Natural killer cell treated with Interleukin-12 subunit alpha and Interleukin-12 subunit beta and Interleukin-15 and Interleukin-18, amount 100 ng/mL, for 72 hours (primary cell): ENCODE data around the gene PARP16. TPM values are rescaled to one million over a fixed set of nuclear protein-coding genes. Genes with fewer than 3 reads are reported as not detected.
"Not testable (repeated sequence)": the region's sequence is repeated elsewhere in the genome, so short reads cannot be mapped to it uniquely, and the experiment has no call there.

Source experiments
- ATAC-seq, 2 donors: fragments of 150-1000 bp; cut with Tn5 transposase in 1 of 2; sonication (Bioruptor Pico), chemical (Tn5 transposase) in 1 of 2; 2 replicates each; pipeline ENCODE4 v1.10.0; 2021
- DNase-seq: peaks from one replicate; pipeline ENCODE4 v3.0.0; 2022; ENCODE audit warnings: low spot score
- H3K27ac Mint-ChIP-seq, 2 donors: 1 replicate in 1 of 2; 2 replicates in 1 of 2; pipeline ENCODE4 v1.8.0; 2022; ENCODE audit warnings: mixed read lengths in 2 of 2, mild to moderate bottlenecking in 1 of 2, moderate library complexity in 1 of 2
- H3K27me3 Mint-ChIP-seq, 2 donors: 1 replicate in 1 of 2; 2 replicates in 1 of 2; pipeline ENCODE4 v1.8.0; 2022; ENCODE audit warnings: mixed read lengths in 2 of 2
- H3K36me3 Mint-ChIP-seq: one replicate; pipeline ENCODE4 v1.8.0; 2022; ENCODE audit warnings: mixed read lengths
- H3K4me1 Mint-ChIP-seq, 2 donors: 1 replicate in 1 of 2; 2 replicates in 1 of 2; pipeline ENCODE4 v1.8.0; 2022; ENCODE audit warnings: low read depth in 2 of 2, mixed read lengths in 2 of 2, mild to moderate bottlenecking in 1 of 2
- H3K4me3 Mint-ChIP-seq: one replicate; pipeline ENCODE4 v1.8.0; 2022; ENCODE audit warnings: mixed read lengths
- H3K9me3 Mint-ChIP-seq: 2 replicates; pipeline ENCODE4 v1.8.0; 2022; ENCODE audit warnings: mixed read lengths
- total RNA-seq, 2 donors: library from RNA; stranded (reverse); gene quantifications; one replicate each; pipeline ENCODE4 v1.2.3, GENCODE V29; 2022

The PARP16 gene
- total RNA-seq, 2 donors from 2014 or later = 8.5 to 12.0 TPM

DNA sequence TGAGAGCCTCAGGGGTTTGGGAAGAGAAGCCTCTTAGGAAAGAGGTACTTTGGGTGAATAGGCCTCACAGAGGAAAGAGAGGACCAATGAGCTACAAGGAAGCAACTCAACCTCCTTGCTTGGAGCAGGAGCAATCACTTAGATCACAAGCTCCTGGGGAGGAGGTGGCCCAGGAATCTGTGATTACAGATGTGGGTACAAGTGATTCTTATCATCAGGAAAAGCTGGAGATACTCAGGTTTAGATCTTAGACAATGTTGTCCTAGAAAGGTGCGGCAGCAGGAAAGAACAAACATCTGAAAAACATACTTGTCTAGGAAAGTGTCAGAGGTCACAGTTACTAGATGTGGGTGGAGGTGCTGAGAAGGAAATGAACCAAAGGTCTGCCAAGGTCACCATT lies 8.2 kb downstream of the PARP16 start:
- DNase-seq (no peak), ATAC-seq (no peak)
- Mint-ChIP-seq H3K36me3 (no peaks in the 10 kb centered on the region), H3K9me3 (no peaks in the 10 kb centered on the region), H3K4me1 (peaks cover 31 to 36% of the 10 kb centered on the region in 2 donors), H3K27ac (peak overlapping the region in 1 of 2 donors; percentile 35), H3K27me3 (no peaks in the 10 kb centered on the region), H3K4me3 (no peak overlapping the region)

- Mint-ChIP-seq H3K27me3 (no peaks in the 10 kb centered on the region), H3K4me1 (peaks cover 31 to 35% of the 10 kb centered on the region in 2 donors), H3K27ac (no peak overlapping the region), H3K36me3 (no peaks in the 10 kb centered on the region), H3K4me3 (no peak overlapping the region), H3K9me3 (no peaks in the 10 kb centered on the region)
- DNase-seq (no peak), ATAC-seq (no peak)
Observed at GRCh38 chr15:65277015-65277414, 9.7 kb downstream of the PARP16 start.

DNA sequence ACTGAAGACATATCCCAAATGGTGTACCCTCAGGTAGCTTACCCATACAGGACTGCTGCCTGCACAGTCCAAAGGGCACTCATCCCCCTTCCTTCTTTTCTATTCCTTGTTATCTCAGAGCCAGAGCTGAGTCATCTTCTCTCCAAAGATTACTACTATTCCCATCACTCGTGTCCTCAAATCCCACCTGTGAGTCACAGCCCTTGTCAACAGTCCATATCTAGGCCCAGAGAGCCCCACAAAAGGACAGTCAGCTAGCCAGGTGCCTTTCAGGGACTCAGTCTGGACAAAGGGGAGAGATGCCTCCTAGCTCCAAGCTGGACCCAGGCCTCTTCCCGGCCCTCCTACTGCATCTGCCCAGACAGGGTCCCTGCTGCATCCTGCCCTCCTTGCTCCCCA lies 11.0 kb downstream of the PARP16 start:
- DNase-seq = no peak
- no peak for ATAC-seq
- Mint-ChIP-seq H3K27ac (peak overlapping the region in 1 of 2 donors; percentile 38), H3K4me1 (peaks cover 31 to 35% of the 10 kb centered on the region in 2 donors), H3K4me3 (no peak overlapping the region), H3K36me3 (no peaks in the 10 kb centered on the region), H3K27me3 (no peaks in the 10 kb centered on the region), H3K9me3 (no peaks in the 10 kb centered on the region)

GRCh38 chr15:65275104-65275727 lies 11.5 kb downstream of the PARP16 start:
- Mint-ChIP-seq H3K27me3 (no peaks in the 10 kb centered on the region), H3K36me3 (no peaks in the 10 kb centered on the region), H3K4me3 (no peak overlapping the region), H3K27ac (peak overlapping the region in 1 of 2 donors; percentile 5), H3K4me1 (peaks cover 31 to 35% of the 10 kb centered on the region in 2 donors), H3K9me3 (no peaks in the 10 kb centered on the region)
- ATAC-seq (no peak), DNase-seq (no peak)

DNA sequence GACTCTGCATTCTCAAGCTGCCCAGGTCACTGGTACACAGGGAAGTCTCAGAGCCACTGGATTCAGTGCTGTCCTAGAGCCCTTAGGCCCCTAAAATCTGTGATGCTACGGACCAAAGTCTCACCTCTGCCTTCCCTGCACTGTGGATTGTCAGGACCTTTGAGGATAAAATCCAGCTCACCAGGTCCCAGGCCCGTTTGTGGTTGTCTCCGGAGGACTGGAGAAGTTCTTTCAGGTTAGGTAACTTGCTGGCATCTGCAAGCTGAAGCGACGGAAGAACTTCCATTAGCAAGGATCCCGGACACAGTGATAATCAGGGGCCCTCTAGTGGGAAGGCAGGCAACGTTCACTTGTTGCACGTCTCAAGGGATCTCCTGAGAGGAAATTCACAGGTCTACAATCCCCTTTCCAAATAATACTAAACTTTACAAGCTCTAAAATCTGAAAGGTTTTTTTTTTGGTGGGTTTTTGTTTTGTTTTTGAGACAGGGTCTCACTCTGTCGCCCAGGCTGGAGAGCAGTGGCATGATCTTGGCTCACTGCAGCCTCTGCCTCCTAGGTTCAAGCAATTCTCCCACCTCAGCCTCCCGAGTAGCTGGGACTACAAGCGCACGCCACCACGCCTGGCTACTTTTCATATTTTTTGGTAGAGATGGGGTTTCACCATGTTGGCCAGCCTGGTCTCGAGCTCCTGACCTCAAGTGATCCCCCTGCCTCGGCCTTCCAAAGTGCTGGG lies 15.7 kb downstream of the PARP16 start:
- H3K4me1 Mint-ChIP-seq = peaks cover 11 to 25% of the 10 kb centered on the region in 2 donors
- H3K36me3 Mint-ChIP-seq, DNase-seq, H3K9me3 Mint-ChIP-seq, H3K27ac Mint-ChIP-seq, ATAC-seq, H3K4me3 Mint-ChIP-seq, H3K27me3 Mint-ChIP-seq: not testable (repeated sequence)

GRCh38 chr15:65268411-65268810 lies 18.3 kb downstream of the PARP16 start:
- Mint-ChIP-seq H3K27ac (no peak overlapping the region), H3K36me3 (no peaks in the 10 kb centered on the region), H3K4me3 (no peak overlapping the region), H3K27me3 (no peaks in the 10 kb centered on the region), H3K9me3 (no peaks in the 10 kb centered on the region), H3K4me1 (peaks cover 0 to 14% of the 10 kb centered on the region in 2 donors)
- DNase-seq (no peak), ATAC-seq (no peak)

- Mint-ChIP-seq H3K4me3 (no peak overlapping the region), H3K36me3 (no peaks in the 10 kb centered on the region), H3K4me1 (peaks cover 0 to 7% of the 10 kb centered on the region in 2 donors)
Observed at GRCh38 chr15:65266469-65266868, 20.2 kb downstream of the PARP16 start.

DNA sequence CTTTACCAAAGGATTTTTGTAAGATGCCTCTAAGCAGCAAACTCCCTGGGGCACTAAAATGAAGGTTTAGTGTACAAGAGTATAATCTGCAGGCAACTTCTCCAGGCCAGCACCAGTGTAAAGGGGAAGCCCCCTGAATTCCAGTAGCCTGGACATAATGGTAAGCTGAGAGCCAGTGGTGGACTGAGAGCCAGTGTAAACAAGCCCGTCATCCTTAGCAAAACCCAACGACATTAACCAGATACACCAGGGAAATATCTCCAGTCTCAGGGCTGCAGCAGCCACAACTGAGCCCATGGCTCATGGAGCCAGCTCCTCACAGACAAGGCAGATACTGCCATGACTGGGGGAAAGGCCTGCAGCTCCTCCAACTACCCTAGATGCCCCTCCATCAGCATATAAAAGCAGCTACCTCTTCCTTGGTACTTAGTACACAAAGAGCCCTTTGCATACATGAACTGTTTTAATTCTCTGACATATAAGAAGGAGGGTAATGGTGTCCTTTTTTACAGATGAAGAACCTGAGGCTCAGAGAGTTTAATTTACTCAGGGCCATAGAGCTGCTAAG lies 21.7 kb downstream of the PARP16 start:
- DNase-seq = no peak
- Mint-ChIP-seq H3K27ac (no peak overlapping the region), H3K27me3 (no peaks in the 10 kb centered on the region), H3K36me3 (peaks cover 4% of the 10 kb centered on the region), H3K4me3 (no peak overlapping the region), H3K9me3 (no peaks in the 10 kb centered on the region), H3K4me1 (peaks cover 0 to 7% of the 10 kb centered on the region in 2 donors)
- ATAC-seq = no peak

More at GRCh38 chr15:65266469-65266868, 20.2 kb downstream of the PARP16 start:
- ATAC-seq (no peak), DNase-seq (no peak)
- Mint-ChIP-seq H3K9me3 (no peaks in the 10 kb centered on the region), H3K27me3 (no peaks in the 10 kb centered on the region), H3K27ac (no peak overlapping the region)

GRCh38 chr15:65263313-65263712 lies 23.4 kb downstream of the PARP16 start:
- no peaks in the 10 kb centered on the region for H3K27me3 Mint-ChIP-seq
- no peak overlapping the region for H3K4me3 Mint-ChIP-seq
- ATAC-seq (no peak), DNase-seq (no peak)
- H3K9me3 Mint-ChIP-seq = no peaks in the 10 kb centered on the region
- H3K36me3 Mint-ChIP-seq = peaks cover 13% of the 10 kb centered on the region
- peaks cover 0 to 5% of the 10 kb centered on the region in 2 donors for H3K4me1 Mint-ChIP-seq
- H3K27ac Mint-ChIP-seq = no peak overlapping the region

DNA sequence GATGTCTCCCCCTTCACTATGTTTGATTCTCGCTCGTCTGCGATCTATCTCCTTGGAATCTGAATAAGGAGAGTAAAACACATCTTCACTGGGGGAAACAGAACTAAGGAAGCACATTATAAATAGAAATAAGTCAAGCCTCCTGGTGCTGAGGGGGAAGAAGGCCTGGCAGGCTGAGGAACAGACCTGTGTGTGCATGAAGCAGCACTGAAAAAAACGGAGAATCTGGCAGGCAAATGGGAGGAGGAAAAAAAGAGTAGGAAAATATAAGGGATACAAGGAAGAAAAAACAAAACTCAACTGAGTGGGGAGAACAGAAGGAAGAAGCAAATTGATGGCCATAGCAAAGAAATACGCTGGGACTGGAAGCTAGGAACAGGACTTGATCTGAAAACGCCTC lies 25.7 kb downstream of the PARP16 start:
- Mint-ChIP-seq H3K27me3 (no peaks in the 10 kb centered on the region), H3K9me3 (no peaks in the 10 kb centered on the region), H3K4me1 (no peaks in the 10 kb centered on the region), H3K36me3 (peaks cover 13% of the 10 kb centered on the region), H3K27ac (no peak overlapping the region), H3K4me3 (no peak overlapping the region)
- no peak for DNase-seq
- no peak for ATAC-seq

DNA sequence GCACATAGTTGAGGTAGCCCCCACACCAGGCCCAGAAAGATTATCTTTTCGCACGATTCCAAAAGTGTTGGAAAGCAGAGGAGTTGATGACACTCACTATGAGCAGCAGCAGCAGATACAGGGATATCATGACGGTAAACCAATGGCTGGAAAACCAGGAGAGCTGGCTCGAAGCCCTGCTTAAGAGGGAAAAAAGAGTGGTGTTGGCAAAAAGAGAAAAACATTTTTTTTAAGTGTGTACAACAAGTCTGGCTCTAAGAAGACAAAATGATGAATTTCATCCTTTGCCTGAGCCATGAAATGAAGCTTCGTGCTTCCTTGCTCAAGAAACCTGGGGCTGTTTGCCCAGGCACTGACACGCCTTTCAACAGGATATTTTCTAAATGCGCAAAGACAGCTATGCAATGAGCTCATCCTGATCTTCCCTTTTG lies 27.3 kb downstream of the PARP16 start:
- H3K27me3 Mint-ChIP-seq = no peaks in the 10 kb centered on the region
- H3K36me3 Mint-ChIP-seq = peaks cover 13% of the 10 kb centered on the region
- H3K27ac Mint-ChIP-seq = no peak overlapping the region
- ATAC-seq (no peak), DNase-seq (no peak)
- no peak overlapping the region for H3K4me3 Mint-ChIP-seq
- no peaks in the 10 kb centered on the region for H3K9me3 Mint-ChIP-seq
- no peaks in the 10 kb centered on the region for H3K4me1 Mint-ChIP-seq

DNA sequence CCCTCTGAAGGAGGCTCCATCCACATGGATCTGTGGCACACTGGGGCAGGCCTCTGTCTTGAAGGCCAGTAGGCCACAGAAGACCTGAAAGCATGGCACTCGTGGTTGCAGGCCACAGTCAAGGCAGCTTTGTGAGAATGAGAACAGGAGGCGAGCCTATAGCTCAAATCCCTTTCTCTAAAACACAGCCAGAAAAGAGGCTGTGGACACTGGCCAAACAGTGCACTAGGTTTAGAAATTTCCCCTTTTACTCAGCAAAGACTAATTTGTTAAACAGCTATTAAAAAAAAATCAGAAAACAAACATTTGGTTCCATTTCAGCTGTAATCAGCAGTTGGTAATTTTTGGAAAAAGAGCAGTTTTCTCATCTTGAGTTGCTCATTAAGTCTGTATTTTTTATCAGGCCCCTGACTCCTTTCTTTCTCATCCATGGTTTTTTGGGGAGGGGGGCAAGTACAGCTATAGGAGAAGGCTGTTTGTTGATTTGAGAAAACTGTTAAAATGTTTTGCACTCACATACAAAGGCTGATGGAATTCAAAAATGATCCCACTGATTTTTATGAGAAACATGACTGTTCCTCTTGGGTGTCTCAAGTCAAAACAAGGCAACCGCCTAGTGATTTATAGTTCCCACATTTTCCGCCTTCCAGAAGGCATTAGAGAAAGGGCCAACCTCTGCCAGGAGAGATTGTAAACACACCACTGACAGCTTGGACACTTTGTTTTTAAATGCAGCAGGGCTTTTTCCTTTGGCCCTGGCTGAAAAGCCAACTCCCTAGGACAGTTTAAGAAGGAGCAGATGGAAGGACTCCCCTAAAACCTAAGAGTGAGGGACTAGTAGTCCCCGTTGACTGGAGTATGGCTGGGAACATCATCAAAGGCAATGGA lies 28.1 kb downstream of the PARP16 start:
- DNase-seq = no peak
- H3K4me1 Mint-ChIP-seq = no peaks in the 10 kb centered on the region
- H3K4me3 Mint-ChIP-seq = no peak overlapping the region
- H3K36me3 Mint-ChIP-seq = peaks cover 13% of the 10 kb centered on the region
- H3K27me3 Mint-ChIP-seq = no peaks in the 10 kb centered on the region
- H3K27ac Mint-ChIP-seq = no peak overlapping the region
- no peaks in the 10 kb centered on the region for H3K9me3 Mint-ChIP-seq
- ATAC-seq = no peak

- no peaks in the 10 kb centered on the region for H3K27me3 Mint-ChIP-seq
- ATAC-seq = no peak
- no peak for DNase-seq
- H3K36me3 Mint-ChIP-seq = peaks cover 11% of the 10 kb centered on the region
- H3K4me1 Mint-ChIP-seq = no peaks in the 10 kb centered on the region
- no peak overlapping the region for H3K27ac Mint-ChIP-seq
- no peaks in the 10 kb centered on the region for H3K9me3 Mint-ChIP-seq
- no peak overlapping the region for H3K4me3 Mint-ChIP-seq
Observed at GRCh38 chr15:65255486-65256140, 31.1 kb downstream of the PARP16 start.
